NCI-H1048 (cell line): ENCODE measurements around the gene SYNE1.
"Not testable (repeated sequence)": the region's sequence is repeated elsewhere in the genome, so short reads cannot be mapped to it uniquely, and the experiment has no call there.

Experiments
- DNase-seq: peaks from one replicate; lab custom pipeline; 2025; lab: John Stamatoyannopoulos, UW

Gene SYNE1

GRCh38 chr6:152372945-152373344 lies 264.2 kb downstream of the SYNE1 start:
- DNase-seq, result no peak

DNA sequence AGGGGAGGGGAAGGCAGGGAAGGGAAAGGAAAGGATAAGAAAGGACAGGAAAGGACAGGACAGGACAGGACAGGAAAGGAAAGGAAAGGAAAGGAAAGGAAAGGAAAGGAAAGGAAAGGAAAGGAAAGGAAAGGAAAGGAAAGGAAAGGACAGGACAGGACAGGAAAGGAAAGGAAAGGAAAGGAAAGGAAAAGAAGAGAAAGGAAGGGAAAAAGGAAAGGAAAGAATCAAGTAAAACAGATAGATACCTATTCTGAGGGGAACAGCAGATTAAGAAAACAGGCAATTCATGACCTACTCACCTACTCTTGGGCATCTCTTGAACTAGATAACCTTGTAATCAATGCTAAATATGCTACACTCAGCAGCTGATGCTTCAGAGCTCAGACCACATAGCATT lies 265.4 kb downstream of the SYNE1 start:
- no peak for DNase-seq

- no peak for DNase-seq
Measured at GRCh38 chr6:152368751-152369624, 268.2 kb downstream of the SYNE1 start.

DNA sequence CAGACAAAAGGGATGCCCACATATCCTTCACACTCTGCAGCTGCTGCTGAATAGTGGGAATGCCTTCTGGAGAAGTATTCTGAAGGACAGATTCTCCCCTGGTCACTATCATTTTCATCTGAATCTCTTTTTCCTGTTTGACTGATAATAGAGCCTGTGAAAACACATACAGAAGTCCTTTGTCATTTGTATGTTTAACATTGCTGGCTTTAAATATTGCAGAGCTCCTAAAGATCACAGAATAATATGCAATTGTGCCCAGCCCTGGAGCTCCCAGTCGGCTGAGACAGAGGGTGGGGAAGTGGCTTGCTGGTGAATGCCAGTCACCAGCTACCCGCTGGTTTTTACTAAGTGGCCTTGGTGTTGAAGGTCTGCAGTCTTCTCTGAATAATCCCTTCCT lies 272.3 kb downstream of the SYNE1 start:
- DNase-seq, result no peak

- no peak for DNase-seq
Measured at GRCh38 chr6:152360034-152360433, 277.1 kb downstream of the SYNE1 start.

DNA sequence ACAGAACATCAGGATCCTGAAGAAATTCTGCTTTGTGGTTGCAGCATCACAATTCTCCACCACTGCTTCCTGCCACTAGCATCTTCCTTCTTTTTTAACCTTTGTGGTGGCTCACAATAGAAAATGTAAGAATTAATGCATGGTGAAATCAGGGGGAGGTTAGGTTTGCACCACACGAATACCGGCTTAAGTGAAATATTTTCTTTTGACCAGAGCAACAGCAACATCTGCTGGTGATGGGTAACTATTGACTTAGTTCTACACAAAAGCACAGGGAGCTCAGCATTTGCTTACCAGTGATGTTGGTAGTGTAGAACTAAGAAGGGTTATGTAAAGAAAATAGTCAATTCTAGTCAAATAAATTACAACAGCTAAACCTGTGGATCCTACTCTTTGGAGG lies 280.5 kb downstream of the SYNE1 start:
- no peak for DNase-seq

- DNase-seq, result no peak
Measured at GRCh38 chr6:152356016-152356415, 281.1 kb downstream of the SYNE1 start.

GRCh38 chr6:152355166-152355565 lies 282.0 kb downstream of the SYNE1 start:
- DNase-seq, result no peak

GRCh38 chr6:152353440-152353839 lies 283.7 kb downstream of the SYNE1 start:
- no peak for DNase-seq

GRCh38 chr6:152351742-152352141 lies 285.4 kb downstream of the SYNE1 start:
- no peak for DNase-seq

GRCh38 chr6:152351110-152351509 lies 286.1 kb downstream of the SYNE1 start:
- no peak for DNase-seq

GRCh38 chr6:152348116-152348515 lies 289.0 kb downstream of the SYNE1 start:
- no peak for DNase-seq

DNA sequence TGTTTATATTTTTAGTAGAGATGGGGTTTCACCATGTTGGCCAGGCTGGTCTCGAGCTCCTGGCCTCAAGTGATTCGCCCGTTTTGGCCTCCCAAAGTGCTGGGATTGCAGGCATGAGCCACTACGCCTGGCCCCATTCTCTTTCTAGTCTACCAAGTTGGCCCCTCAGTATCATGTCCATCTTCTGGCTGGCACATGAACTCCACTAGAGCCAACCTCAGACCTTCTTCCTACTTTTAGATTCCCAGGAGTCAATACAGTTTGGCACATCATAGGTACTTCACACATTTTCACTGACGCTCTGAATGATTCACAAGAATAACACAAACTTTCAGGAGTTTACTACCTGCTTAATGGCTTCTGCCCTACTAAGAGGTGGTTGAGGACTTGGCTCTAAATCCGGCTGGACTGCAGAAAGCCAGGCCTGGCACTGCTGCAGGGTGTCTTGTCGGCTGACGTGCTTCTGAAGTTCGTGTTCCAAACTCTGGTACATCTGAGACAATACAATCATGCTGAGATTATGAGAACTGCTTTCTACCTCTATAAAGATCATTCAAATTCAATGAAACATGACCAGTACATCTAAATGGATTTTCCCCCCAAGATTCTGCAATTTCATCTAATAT lies 293.3 kb downstream of the SYNE1 start:
- no peak for DNase-seq

- no peak for DNase-seq
Measured at GRCh38 chr6:152341596-152341995, 295.6 kb downstream of the SYNE1 start.

DNA sequence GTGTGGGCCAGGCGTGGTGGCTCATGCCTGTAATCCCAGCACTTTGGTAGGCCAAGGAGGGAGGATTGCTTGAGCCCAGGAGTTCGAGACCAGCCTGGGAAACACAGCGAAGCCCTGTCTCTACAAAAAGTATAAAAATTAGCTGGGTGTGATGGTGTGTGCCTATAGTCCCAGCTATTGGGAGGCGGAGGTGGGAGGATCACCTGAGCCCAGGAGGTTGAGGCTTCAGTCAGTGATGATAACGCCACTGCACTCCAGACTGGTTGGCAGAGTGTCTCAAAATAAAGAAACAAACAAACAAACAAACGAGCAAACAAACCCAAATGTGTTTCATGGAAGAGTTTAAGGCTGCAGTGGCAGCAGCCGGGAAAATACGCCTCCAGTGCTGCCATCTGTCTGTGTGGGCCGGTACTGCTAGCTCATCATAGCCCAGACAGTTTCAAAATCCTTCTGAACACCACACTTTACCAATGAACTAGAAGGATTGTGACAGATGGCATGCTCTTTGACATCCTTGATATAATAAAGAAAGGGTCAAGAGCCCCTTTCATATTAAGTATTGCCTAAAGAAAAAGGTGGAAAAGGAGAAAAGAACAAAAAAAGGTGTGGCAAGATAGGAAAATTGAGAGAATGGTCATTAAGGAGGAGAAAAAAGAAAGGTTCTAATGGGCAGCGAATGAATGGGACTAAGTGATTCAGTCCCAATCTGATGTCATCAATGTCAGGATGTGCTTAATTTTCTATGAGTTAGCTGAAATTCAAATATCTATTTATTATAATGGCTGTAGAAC lies 298.6 kb downstream of the SYNE1 start:
- no peak for DNase-seq

- no peak for DNase-seq
Measured at GRCh38 chr6:152334555-152334954, 302.6 kb downstream of the SYNE1 start.

DNA sequence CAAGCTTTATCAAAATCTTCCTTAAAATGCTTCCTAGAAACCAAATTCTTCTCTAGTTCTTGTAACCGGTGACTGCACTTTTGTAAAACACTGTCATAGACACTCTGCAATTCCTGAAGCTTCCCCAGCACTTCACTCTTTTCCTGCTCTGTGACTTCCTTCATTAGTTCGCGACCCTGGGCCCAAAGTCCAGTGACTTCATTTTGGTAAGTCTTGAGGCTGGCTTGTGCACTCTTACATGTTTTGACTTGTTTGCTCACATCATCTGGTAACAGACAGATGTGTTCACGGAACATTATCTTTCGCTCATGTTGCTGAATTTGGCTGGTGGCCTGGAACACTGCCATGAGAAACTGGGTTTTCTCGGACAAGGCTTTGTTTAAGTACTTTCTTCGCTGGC lies 306.2 kb downstream of the SYNE1 start:
- no peak for DNase-seq

DNA sequence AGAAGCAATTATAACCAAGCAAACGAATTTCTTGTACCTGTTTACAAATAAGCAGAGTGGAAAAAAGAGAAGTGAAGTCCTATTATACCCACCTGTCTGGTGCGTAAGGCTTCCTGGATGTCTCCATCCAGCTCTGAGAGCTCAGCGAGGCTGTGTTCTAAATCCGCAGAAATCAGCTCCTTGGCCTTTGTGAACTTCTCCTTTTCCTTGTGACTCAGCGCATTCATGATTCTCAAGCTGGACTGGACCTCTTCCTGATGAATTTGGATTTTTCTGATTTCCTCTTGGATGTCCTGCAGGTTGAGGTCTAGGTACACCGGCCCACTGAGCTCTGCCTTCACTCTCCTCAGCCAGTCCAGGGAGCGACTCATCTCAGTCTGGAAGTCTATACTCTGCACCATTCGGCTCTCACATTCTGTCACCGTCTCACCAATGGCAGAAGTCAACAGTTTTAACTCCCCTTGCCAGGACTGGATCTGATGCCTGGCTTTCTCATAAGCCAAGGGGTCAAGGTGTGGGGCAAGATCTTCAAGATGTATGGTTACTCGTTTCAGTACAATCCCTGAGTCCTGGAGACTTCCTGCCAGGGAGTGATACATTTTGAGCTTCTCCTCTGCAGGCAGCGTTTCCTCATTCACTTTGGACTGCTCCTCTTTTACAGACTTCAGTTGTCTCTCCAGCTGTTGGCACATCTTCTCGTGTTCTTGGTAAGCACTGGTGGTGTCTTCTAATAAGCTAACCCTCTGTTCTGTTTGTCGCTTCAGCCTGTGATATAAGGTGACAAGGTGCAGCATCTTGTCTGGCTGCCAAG lies 307.3 kb downstream of the SYNE1 start:
- DNase-seq, result no peak

GRCh38 chr6:152328200-152328599 lies 309.0 kb downstream of the SYNE1 start:
- not testable (repeated sequence) for DNase-seq

DNA sequence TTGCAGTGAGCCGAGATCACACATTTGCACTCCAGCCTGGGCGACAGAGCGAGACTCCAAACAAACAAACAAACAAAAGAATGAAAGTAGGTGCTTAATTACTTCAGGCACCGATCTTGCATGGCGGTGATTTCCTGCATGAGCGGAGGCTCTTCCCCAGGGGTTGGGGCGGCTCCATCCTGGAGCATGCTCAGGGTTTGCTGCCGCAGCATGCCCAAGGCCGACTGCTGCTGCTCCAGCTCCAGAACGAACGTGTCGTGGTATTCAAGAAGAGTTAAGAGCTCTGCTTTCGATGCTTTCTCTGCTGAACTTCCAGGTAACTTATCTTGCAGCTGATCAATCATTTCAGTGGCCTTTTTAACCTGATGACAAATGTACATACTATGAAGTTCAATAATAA lies 313.8 kb downstream of the SYNE1 start:
- no peak for DNase-seq

- DNase-seq, result no peak
Measured at GRCh38 chr6:152318278-152318677, 318.9 kb downstream of the SYNE1 start.

DNA sequence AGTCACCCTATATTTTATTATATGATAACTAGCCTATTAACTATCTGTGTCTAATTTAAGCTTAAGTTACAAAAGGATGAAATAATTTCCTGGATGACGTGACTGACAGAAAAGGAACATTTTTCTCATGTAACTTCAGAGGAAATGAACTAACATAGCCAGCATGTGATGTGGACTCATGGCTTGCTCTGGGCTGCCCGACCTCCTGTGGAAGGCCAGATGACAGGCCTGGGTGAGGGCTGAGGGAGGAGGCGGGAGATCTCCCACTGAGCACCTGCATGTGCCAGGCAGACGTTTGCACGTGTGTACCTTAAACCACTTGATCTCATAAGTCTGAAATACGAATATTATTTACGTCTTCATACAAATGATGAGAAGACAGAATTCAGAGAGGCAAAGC lies 321.1 kb downstream of the SYNE1 start:
- DNase-seq, result no peak
